GM19193 (cell line): ENCODE results near the gene METTL27.

ENCODE experiments used
- POLR2A ChIP-seq: IDR thresholded peaks from 4 replicates; pipeline ENCODE4 v1.6.1; 2011; ENCODE audit not compliant: insufficient read depth, insufficient read length; ENCODE audit errors: extremely low read depth

METTL27 gene

DNA sequence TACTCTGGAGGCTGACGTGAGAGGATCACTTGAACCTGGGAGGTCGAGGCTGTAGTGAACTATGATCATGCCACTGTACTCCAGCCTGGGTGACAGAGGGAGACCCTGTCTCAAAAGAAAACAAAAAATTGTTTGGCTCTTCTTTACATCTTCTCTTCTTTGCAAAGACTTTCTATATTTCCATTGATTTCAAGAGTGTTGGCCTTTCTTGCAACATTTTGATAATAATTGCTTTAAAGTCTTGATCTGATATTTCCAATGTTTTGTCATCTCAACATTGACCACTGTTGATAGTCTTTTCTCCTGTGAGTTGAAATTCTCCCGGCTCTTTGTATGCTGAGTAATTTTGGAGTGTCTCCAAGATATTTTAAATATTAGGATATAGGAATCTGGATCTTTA lies 29.3 kb downstream of the METTL27 start:
- no peak for TF ChIP-seq POLR2A

DNA sequence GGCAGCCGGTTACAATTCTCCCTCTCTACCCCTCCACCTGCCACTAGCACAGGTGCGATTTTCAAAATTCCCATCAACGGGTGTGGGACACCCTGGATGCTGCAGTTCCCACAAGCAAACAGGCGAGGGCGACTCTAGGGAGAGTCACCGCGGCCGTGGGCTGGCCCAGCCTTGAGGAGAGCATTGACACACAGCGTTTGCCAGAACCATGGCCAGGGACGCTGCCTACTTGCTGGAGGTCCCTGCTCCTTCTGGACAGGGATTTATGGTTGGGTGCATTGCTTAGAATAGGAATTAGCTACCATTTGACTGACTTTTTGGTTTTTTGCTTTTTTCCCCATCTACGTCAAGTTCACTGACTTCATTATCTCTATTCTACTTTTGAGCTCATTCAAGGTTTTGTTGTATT lies 30.6 kb downstream of the METTL27 start:
- no peak for TF ChIP-seq POLR2A

DNA sequence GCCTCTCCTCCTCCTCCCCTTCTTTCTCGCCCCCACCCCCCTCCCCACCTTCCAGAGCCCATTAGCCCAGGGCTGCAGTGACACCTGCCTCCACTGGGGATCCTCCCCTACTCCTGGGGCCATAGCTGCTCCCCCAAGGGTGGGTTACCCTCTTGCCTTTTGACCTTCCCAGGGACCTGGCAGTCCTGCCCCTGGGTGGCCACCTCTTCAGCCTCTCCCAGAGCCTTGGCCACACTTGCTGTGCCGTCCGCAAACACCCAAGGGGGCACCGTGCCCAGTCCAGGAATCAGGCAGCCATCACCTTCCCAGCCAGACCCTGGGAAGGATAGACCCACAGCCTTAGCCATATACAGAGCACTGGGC lies 31.3 kb downstream of the METTL27 start:
- no peak for TF ChIP-seq POLR2A

DNA sequence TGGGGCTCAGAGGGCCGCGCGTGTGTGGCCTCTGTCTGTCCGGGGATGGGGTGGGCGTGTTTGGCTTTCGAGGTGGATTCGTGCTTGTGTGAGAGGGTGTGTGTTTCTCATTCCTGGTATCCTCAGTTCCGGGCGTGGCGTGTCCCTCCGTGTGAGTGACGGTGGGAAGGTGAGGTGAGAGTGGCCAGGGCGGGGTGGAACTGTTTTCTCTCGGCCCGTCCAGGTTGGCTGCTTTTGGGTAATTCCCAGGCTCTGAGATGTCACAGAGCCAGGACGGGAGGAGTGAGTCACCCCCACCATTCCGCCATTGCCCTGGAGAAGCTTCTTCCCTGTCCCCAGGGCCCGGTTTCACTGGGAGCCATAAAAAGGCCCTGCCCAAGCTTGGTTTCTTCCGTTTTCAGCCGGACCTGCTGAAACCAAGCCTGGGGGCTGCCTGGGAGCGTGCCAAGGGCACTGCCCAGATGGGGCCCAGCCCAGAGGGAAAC lies 32.8 kb downstream of the METTL27 start:
- no peak for TF ChIP-seq POLR2A

DNA sequence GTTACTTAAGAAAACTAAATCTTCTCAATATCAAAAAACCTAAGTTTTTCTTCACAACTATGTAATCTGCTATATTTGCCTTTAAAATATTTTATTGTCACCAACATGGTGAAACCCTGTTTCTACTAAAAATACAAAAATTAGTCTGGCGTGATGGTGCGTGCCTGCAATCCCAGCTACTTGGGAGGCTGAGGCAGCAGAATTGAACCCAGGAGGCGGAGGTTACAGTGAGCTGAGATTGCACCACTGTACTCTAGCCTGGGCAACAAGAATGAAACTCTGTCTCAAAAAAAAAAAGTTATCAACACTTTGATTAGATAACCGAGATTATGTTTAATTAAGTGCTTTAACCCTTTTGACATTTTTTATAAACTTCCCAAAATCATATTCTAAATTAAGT lies 39.9 kb downstream of the METTL27 start:
- no peak for TF ChIP-seq POLR2A

DNA sequence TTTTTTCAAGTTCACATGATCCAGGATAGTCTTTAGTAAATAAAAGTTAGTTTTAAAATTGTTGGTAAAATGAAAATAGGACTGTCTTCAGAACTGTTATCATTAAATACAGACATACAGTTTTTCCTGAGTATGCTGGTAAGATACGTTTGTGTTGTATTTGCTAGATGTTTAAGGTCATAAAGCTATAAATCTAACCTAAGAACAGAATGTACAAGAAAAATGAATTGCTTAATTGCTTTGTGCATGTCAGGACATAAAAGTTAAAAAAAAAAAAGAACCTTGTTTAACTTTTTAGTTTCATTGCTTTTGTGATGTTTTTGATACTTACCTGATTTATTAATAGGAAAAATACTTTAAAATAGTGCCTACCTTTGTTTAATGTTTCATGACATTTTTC lies 40.7 kb downstream of the METTL27 start:
- no peak for TF ChIP-seq POLR2A

DNA sequence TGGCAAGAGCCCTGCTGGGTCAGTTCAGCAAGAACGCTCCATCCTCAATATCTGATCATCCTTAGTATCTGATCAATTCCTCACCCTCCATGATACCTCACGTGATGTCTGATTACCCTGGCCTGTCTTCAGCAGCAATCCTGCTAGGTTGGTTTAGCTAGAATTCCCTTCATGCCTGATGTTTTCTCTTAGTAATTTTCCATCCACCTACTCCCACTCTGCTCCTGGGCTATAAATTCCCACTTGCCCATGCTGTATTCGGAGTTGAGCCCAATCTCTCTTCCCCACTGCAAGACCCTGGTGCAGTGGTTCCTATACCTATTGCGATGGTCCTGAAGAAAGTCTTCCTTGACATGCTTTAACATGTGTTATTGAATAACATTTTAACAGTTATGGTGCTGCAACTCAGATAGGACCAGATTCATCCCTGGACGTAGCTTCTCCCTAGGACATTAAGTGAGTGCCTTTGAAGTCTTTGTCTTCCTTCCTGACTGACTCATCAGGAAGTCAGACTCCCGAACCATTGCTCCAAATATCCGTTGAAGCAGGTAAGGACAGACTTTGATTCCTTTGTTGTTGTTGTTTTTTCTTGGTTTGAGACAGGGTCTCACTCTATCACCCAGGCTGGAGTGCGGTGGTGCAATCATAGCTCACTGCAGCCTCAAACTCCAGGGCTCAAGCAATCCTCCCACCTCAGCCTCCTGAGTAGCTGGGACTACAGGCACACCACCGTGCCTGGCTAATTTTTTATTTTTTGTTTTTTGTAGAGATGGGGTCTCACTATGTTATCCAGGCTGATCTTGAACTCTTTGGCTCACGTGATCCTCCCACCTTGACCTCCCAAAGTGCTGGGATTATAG lies 42.8 kb downstream of the METTL27 start:
- no peak for TF ChIP-seq POLR2A

DNA sequence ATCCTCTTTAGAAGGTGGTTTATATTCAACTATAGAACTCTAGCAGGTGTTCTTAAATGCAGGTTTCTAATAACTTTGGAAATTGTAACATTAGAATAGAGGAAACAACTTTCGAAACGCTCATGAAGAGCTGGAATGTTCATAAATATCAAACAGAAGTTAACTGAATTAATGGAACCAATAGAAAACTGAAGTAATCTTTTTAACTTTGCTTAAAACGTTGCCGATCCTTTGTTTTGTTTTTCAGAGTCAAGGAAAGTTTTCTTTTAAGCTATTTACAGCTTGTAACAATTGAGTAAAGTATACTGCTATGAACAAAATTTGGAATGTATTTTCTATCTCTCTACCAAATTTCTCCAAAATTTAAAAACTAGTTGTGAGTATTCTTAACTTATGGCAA lies 53.3 kb downstream of the METTL27 start:
- no peak for TF ChIP-seq POLR2A

DNA sequence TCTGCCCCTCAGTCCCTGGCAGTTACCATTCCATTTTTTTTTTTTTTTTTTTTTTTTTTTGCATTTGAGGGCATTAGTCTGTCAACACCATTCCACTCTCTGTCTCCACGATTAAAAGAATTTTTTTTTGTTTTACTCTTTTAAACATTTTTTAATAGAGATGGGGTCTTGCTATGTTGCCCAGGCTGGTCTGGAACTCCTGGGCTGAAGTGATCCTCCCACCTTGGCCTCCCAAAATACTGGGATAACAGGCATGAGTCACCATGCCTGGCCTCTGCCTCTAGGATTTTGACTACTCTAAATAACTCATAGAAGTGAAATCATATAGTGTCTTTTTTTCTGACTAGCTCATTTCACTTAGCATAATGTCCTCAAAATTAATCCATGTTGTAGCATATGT lies 55.7 kb downstream of the METTL27 start:
- no peak for TF ChIP-seq POLR2A
